ENCODE results near the gene GTF2E1.

GTF2E1 gene

GRCh38 chr3:120705884-120706582, 36.5 kb upstream of the GTF2E1 start:
- Histone ChIP-seq H3K9me3 (ENCODE audit: control insufficient read depth, insufficient read depth, low read depth, low read length) (no peaks in the 10 kb centered on the region), H3K4me1 (ENCODE audit: control insufficient read depth, insufficient read depth, low read length) (no peaks in the 10 kb centered on the region), H3K4me3 (ENCODE audit: low read depth, low read length) (no peak overlapping the region), H3K27ac (ENCODE audit: extremely low read depth, low read depth, low read length) (no peak overlapping the region), H3K36me3 (ENCODE audit: control insufficient read depth in 2 of 2, insufficient read depth in 1 of 2, low read length in 2 of 2) (peaks cover 0 to 7% of the 10 kb centered on the region in 2 experiments; a peak in 1 of 3 replicates)
- ChIA-PET CTCF (no interaction called here), POLR2A (no interaction called here)
- TF ChIP-seq ZBTB6 (tag by site-specific recombination; IDR thresholded peaks at IDR 0.05) (no peak), ZFP37 (tag by site-specific recombination; IDR thresholded peaks at IDR 0.05) (no peak), ZFP69B (tag by site-specific recombination; IDR thresholded peaks at IDR 0.05) (no peak), TCF7L2 (IDR thresholded peaks at IDR 0.05; ENCODE audit: borderline replicate concordance, low read depth, low read length) (no peak), YY2 (tag by site-specific recombination; IDR thresholded peaks at IDR 0.05) (no peak), PRDM6 (tag by site-specific recombination; IDR thresholded peaks at IDR 0.05) (no peak), GFI1B (tag by site-specific recombination; IDR thresholded peaks at IDR 0.05) (no peak), ZNF354C (tag by site-specific recombination; IDR thresholded peaks at IDR 0.05; ENCODE audit: borderline replicate concordance, low read depth) (no peak), ZNF488 (tag by site-specific recombination; IDR thresholded peaks at IDR 0.05) (no peak)

DNA sequence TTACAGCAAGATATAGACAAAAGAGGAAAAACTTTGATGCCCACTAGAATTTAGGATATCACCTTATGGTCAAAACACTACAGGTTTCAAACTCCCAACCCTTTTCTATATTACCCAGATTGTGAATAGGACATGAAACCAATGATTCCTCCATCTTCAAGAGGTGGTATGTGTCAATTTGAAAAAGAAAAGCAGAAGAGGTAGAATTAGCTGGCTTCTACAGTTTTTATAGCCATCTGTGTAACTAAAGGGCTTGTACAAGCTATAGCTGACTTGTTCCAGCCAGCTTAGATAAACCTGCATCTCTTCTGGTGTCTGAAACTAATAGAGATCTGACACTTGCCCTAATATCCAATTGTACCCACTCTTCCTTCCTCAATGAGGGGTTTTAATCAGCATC, 35.6 kb upstream of the GTF2E1 start:
- peaks cover 0 to 7% of the 10 kb centered on the region in 2 experiments; a peak in 1 of 3 replicates for H3K36me3 ChIP-seq (ENCODE audit: control insufficient read depth in 2 of 2, insufficient read depth in 1 of 2, low read length in 2 of 2)
- no peaks in the 10 kb centered on the region for H3K4me1 ChIP-seq (ENCODE audit: control insufficient read depth, insufficient read depth, low read length)
- no peak overlapping the region for H3K27ac ChIP-seq (ENCODE audit: extremely low read depth, low read depth, low read length)
- ChIA-PET POLR2A (no interaction called here), CTCF (no interaction called here)
- no peak overlapping the region for H3K4me3 ChIP-seq (ENCODE audit: low read depth, low read length)
- TF ChIP-seq GFI1B (tag by site-specific recombination; IDR thresholded peaks at IDR 0.05) (no peak), ZNF302 (tag by site-specific recombination; IDR thresholded peaks at IDR 0.05; ENCODE audit: low read depth) (no peak), ZNF707 (tag by site-specific recombination; IDR thresholded peaks at IDR 0.05) (no peak)
- H3K9me3 ChIP-seq (ENCODE audit: control insufficient read depth, insufficient read depth, low read depth, low read length) = no peaks in the 10 kb centered on the region

- Histone ChIP-seq H3K4me3 (ENCODE audit: low read depth, low read length) (no peak overlapping the region), H3K27ac (ENCODE audit: extremely low read depth, low read depth, low read length) (no peak overlapping the region), H3K4me1 (ENCODE audit: control insufficient read depth, insufficient read depth, low read length) (no peaks in the 10 kb centered on the region), H3K9me3 (ENCODE audit: control insufficient read depth, insufficient read depth, low read depth, low read length) (no peaks in the 10 kb centered on the region), H3K36me3 (ENCODE audit: control insufficient read depth in 2 of 2, insufficient read depth in 1 of 2, low read length in 2 of 2) (peaks cover 0 to 4% of the 10 kb centered on the region in 2 experiments; a peak in 1 of 3 replicates)
- CTCF ChIA-PET = interaction anchor here (1.1 kb wide), 1 partner anchor 15 kb away, joined by 3 read pairs; no protein-coding TSS in a partner anchor
- TF ChIP-seq, protein P1, sequence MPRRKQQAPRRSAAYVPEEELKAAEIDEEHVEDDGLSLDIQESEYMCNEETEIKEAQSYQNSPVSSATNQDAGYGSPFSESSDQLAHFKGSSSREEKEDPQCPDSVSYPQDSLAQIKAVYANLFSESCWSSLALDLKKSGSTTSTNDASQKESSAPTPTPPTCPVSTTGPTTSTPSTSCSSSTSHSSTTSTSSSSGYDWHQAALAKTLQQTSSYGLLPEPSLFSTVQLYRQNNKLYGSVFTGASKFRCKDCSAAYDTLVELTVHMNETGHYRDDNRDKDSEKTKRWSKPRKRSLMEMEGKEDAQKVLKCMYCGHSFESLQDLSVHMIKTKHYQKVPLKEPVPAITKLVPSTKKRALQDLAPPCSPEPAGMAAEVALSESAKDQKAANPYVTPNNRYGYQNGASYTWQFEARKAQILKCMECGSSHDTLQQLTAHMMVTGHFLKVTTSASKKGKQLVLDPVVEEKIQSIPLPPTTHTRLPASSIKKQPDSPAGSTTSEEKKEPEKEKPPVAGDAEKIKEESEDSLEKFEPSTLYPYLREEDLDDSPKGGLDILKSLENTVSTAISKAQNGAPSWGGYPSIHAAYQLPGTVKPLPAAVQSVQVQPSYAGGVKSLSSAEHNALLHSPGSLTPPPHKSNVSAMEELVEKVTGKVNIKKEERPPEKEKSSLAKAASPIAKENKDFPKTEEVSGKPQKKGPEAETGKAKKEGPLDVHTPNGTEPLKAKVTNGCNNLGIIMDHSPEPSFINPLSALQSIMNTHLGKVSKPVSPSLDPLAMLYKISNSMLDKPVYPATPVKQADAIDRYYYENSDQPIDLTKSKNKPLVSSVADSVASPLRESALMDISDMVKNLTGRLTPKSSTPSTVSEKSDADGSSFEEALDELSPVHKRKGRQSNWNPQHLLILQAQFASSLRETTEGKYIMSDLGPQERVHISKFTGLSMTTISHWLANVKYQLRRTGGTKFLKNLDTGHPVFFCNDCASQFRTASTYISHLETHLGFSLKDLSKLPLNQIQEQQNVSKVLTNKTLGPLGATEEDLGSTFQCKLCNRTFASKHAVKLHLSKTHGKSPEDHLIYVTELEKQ (tag by site-specific recombination; IDR thresholded peaks at IDR 0.05; ENCODE audit: borderline replicate concordance) = no peak
- TF ChIP-seq ZNF548 (tag by site-specific recombination; IDR thresholded peaks at IDR 0.05) (no peak), SCRT1 (tag by site-specific recombination; IDR thresholded peaks at IDR 0.05; ENCODE audit: borderline replicate concordance) (no peak), ZSCAN16 (tag by site-specific recombination; IDR thresholded peaks at IDR 0.05) (no peak), ZNF571 (tag by site-specific recombination; IDR thresholded peaks at IDR 0.05) (no peak)
- POLR2A ChIA-PET = no interaction called here
Observed at GRCh38 chr3:120708408-120708807, 34.1 kb upstream of the GTF2E1 start.

Data from HEK293 (cell line).